Ascending aorta (tissue), 2 donors: ENCODE results near the gene BBIP1. TPM values are rescaled to one million over a fixed set of nuclear protein-coding genes. Genes with fewer than 3 reads are reported as not detected.

Experiments
- DNase-seq, 2 donors: peaks; one replicate each; pipeline ENCODE4 v3.0.0-alpha.2; 2019; ENCODE audit warnings: low spot score in 2 of 2
- H3K27ac ChIP-seq, 2 donors: fragments of 200-600 bp; sonication (generic); one replicate each; pipeline ENCODE4 v1.5.1; 2016 to 2017; ENCODE audit warnings: mild to moderate bottlenecking in 1 of 2
- H3K27me3 ChIP-seq: fragments of 200-600 bp; sonication (generic); one replicate; pipeline ENCODE4 v1.5.1; 2017
- H3K36me3 ChIP-seq, 2 donors: fragments of 200-600 bp; sonication (generic); one replicate each; pipeline ENCODE4 v1.5.1; 2016
- H3K4me1 ChIP-seq, 2 donors: fragments of 200-600 bp; sonication (generic); one replicate each; pipeline ENCODE4 v1.5.1; 2016 to 2017; ENCODE audit warnings: mild to moderate bottlenecking in 1 of 2
- H3K4me3 ChIP-seq, 2 donors: fragments of 200-600 bp; sonication (generic); one replicate each; pipeline ENCODE4 v1.5.1; 2016 to 2017; ENCODE audit warnings: mild to moderate bottlenecking in 1 of 2
- H3K9me3 ChIP-seq, 2 donors: fragments of 200-600 bp; sonication (generic); one replicate each; pipeline ENCODE4 v1.5.1; 2016
- intact Hi-C: fragments of 100-400 bp; cut with DNase I; formaldehyde crosslinking; loops from one replicate; pipeline ENCODE4 v1.15.1; 2023
- total RNA-seq: library from RNA; depleted of rRNA; stranded (reverse); fragments of >200 nt; gene quantifications from one replicate; pipeline ENCODE4 v1.1.0, GENCODE V29; 2016
- TF ChIP-seq, protein P1 (sequence below), 3 experiments: fragments of 200-600 bp in 2 of 3; fragments of 450-650 bp in 1 of 3; sonication (generic) in 2 of 3; IDR thresholded peaks; one replicate each; pipeline ENCODE4 v1.5.1; 2016 to 2019; ENCODE audit warnings: antibody characterized with exemption in 3 of 3, mild to moderate bottlenecking in 1 of 3, moderate library complexity in 1 of 3

BBIP1 gene
- total RNA-seq, 1 donor from 2014 or later: 1.5 TPM

- H3K4me3 ChIP-seq: no peak overlapping the region
- H3K36me3 ChIP-seq: no peaks in the 10 kb centered on the region
- H3K27me3 ChIP-seq: no peaks in the 10 kb centered on the region
- intact Hi-C loops: no loop called here
- no peaks in the 10 kb centered on the region for H3K9me3 ChIP-seq
- TF ChIP-seq, protein P1, sequence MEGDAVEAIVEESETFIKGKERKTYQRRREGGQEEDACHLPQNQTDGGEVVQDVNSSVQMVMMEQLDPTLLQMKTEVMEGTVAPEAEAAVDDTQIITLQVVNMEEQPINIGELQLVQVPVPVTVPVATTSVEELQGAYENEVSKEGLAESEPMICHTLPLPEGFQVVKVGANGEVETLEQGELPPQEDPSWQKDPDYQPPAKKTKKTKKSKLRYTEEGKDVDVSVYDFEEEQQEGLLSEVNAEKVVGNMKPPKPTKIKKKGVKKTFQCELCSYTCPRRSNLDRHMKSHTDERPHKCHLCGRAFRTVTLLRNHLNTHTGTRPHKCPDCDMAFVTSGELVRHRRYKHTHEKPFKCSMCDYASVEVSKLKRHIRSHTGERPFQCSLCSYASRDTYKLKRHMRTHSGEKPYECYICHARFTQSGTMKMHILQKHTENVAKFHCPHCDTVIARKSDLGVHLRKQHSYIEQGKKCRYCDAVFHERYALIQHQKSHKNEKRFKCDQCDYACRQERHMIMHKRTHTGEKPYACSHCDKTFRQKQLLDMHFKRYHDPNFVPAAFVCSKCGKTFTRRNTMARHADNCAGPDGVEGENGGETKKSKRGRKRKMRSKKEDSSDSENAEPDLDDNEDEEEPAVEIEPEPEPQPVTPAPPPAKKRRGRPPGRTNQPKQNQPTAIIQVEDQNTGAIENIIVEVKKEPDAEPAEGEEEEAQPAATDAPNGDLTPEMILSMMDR (IDR thresholded peaks at IDR 0.05): no peak
- DNase-seq: no peak
- peaks cover 13 to 30% of the 10 kb centered on the region in 2 donors for H3K4me1 ChIP-seq
- H3K27ac ChIP-seq: no peak overlapping the region
Observed at GRCh38 chr10:110861476-110861875, 57.5 kb downstream of the BBIP1 start.

DNA sequence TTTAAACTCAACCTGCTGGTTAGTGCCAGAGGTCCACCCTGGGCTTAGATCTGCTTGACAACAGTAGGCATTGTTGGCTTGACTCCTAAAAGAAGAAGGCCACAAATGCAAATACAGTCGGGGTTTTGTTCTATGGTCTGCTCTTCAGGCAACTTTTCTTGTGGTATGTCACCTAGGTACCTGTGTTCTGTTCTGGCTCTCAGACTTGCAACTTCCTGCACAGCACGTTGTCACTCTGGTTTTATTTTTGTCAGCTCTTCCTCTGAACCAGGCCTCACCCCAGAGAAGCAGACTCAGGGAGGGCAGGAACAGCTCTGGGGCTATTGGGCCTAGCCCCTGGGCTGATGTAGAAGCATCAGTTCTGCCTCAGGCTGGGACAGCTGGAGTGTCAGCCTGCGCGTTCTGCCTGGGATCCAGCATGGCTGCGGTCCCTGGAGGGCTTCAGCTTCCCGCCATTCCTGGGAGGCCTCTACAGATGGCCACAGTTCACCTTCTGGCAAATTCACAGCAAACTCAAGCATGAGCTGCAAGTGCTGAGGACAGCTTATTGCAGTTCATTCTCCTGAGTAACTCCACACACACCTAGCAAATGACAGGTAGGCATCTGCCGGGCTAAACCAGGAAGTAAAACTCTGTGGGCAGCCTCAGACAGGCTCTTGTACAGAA lies 58.3 kb downstream of the BBIP1 start:
- intact Hi-C loops: no loop called here
- Histone ChIP-seq H3K9me3 (no peaks in the 10 kb centered on the region), H3K4me1 (peaks cover 12 to 23% of the 10 kb centered on the region in 2 donors), H3K27me3 (no peaks in the 10 kb centered on the region), H3K4me3 (no peak overlapping the region), H3K27ac (peak overlapping the region in 1 of 2 donors; percentile 64), H3K36me3 (no peaks in the 10 kb centered on the region)
- TF ChIP-seq, protein P1 (IDR thresholded peaks at IDR 0.05): no peak
- no peak for DNase-seq

DNA sequence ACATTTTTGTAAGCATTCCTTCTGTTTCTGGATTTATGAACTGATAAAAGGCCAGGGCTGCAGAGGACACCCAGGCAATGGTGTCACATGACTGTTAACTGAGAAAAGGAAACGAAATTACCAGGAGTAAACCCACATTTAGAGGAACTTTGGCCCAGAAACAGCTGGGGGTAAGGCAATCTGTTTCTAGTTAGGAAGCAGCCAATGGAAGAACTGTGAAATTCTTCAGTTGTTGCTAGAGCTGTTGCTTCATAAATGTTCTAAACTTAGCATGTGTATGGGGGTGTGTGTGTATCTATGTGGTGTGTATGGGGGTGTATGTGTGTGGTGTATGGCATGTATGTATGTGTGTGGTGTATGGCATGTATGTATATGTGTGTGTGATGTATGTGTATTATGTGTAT lies 59.0 kb downstream of the BBIP1 start:
- Histone ChIP-seq H3K27ac (peak overlapping the region; percentile 63 to 64), H3K4me1 (peaks cover 9 to 17% of the 10 kb centered on the region in 2 donors), H3K4me3 (no peak overlapping the region), H3K36me3 (no peaks in the 10 kb centered on the region), H3K9me3 (no peaks in the 10 kb centered on the region), H3K27me3 (no peaks in the 10 kb centered on the region)
- DNase-seq: no peak
- intact Hi-C loops: no loop called here
- TF ChIP-seq, protein P1 (IDR thresholded peaks at IDR 0.05): no peak

DNA sequence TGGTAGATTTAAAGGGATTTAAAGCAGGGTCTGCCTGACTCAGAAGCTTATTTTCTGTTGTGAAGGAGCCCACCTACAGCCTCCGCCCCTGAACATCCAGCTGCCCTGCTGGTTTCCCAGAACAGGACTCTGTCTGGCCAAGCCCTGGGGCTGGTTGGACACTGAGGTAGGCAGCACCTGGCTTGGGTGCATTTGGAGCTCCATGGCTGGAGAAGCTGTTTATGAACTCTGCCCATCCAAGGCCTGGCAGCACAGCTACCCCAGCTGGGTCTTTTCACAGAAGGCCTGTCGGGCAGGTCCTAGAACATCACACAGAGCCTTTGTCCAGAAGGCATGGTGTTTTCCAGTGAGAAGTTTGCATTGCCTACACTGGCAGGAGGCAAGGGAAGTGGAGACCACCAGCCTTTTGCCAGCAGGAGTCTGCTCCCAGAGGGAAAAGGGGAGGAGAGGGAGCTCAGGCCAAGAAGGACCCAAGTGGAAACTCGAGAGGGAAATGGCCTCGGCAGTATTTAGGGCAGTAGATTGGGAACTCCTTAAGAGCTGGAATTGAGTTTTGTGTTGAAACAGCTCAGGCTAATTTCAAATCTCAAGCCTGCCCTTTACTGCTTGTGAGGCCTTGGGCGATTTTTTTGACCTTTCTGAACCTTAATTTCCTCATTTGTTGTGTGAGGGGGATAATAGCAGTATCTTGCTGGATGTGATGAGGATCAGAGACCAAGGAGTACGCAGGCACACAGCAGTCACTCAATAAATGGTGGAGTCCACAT lies 59.6 kb downstream of the BBIP1 start:
- intact Hi-C loops: no loop called here
- H3K36me3 ChIP-seq: no peaks in the 10 kb centered on the region
- peak overlapping the region; percentile 63 to 64 for H3K27ac ChIP-seq
- peaks cover 9 to 12% of the 10 kb centered on the region in 2 donors for H3K4me1 ChIP-seq
- DNase-seq: no peak
- H3K4me3 ChIP-seq: no peak overlapping the region
- no peaks in the 10 kb centered on the region for H3K27me3 ChIP-seq
- TF ChIP-seq, protein P1 (IDR thresholded peaks at IDR 0.05): no peak
- no peaks in the 10 kb centered on the region for H3K9me3 ChIP-seq

- intact Hi-C loops: no loop called here
- Histone ChIP-seq H3K36me3 (no peaks in the 10 kb centered on the region), H3K9me3 (no peaks in the 10 kb centered on the region), H3K4me3 (no peak overlapping the region), H3K27ac (peak overlapping the region in 1 of 2 donors; percentile 64), H3K4me1 (peaks cover 8 to 9% of the 10 kb centered on the region in 2 donors), H3K27me3 (no peaks in the 10 kb centered on the region)
- TF ChIP-seq, protein P1 (IDR thresholded peaks at IDR 0.05): no peak
- DNase-seq: no peak
Observed at GRCh38 chr10:110858297-110858934, 60.6 kb downstream of the BBIP1 start.
